ENCODE results near the gene TLCD2. TPM values are rescaled to one million over a fixed set of nuclear protein-coding genes. Genes with fewer than 3 reads are reported as not detected.

The TLCD2 gene
- total and polyA plus RNA-seq, 2 of the 13 experiments (the other 11 are each of a cell fraction or from before 2014, with no cell fraction given), result 0.90 to 1.1 TPM

DNA sequence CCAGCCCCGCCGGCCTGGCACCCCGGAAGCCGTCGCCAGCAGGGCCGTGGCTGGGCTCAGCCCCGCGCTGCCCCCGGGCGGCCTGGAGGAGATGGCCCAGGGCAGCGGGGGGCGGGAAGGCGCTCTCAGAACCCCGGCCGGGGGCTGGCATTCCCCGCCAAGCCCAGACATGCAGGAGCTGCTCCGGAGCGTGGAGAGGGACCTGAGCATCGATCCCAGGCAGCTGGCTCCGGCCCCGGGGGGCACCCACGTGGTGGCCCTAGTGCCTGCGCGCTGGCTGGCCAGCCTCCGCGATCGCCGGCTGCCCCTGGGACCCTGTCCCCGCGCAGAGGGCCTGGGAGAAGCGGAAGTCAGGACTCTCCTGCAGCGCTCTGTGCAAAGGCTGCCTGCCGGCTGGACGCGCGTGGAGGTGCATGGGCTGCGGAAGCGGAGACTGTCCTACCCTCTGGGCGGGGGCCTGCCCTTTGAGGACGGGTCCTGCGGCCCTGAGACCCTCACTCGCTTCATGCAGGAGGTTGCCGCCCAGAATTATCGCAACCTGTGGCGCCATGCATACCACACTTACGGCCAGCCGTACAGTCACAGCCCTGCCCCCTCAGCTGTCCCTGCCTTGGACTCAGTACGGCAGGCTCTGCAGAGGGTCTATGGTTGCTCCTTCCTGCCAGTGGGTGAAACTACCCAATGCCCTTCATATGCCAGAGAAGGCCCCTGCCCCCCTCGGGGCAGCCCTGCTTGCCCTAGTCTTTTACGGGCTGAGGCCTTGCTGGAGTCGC is 14.9 kb upstream of the TLCD2 start (continued):
- TF ChIP-seq ZFP41 (CRISPR knock-in tag; IDR thresholded peaks at IDR 0.05; ENCODE audit: borderline replicate concordance) (no peak), IRF2 (CRISPR knock-in tag; IDR thresholded peaks at IDR 0.05) (no peak), ZBTB8A (CRISPR knock-in tag; IDR thresholded peaks at IDR 0.05; ENCODE audit: borderline replicate concordance, low read depth) (no peak), HOXA9 (CRISPR knock-in tag; IDR thresholded peaks at IDR 0.05; ENCODE audit: borderline replicate concordance) (0 out of 2 replicates have a peak, but pooled peaks have one; percentile 51), MED13 (CRISPR knock-in tag; IDR thresholded peaks at IDR 0.05) (no peak), TEAD2 (CRISPR knock-in tag; IDR thresholded peaks at IDR 0.05) (0 out of 2 replicates have a peak, but pooled peaks have one; percentile 37), NONO (IDR thresholded peaks at IDR 0.05) (no peak), NONO (CRISPR knock-in tag; conservative IDR thresholded peaks at IDR 0.05) (peak; percentile 30), FOXA1 (IDR thresholded peaks at IDR 0.05) (no peak), FOXA1 (CRISPR knock-in tag; IDR thresholded peaks at IDR 0.05) (no peak), ONECUT2 (CRISPR knock-in tag; IDR thresholded peaks at IDR 0.05) (no peak), ZSCAN29 (CRISPR knock-in tag; conservative IDR thresholded peaks at IDR 0.05) (no peak), ZNF83 (CRISPR knock-in tag; IDR thresholded peaks at IDR 0.05; ENCODE audit: borderline replicate concordance) (no peak), ZNF782 (CRISPR knock-in tag; IDR thresholded peaks at IDR 0.05; ENCODE audit: borderline replicate concordance) (peak; percentile 38; the same call in 1 of the 2 replicates)
- TF ChIP-seq, protein P1, sequence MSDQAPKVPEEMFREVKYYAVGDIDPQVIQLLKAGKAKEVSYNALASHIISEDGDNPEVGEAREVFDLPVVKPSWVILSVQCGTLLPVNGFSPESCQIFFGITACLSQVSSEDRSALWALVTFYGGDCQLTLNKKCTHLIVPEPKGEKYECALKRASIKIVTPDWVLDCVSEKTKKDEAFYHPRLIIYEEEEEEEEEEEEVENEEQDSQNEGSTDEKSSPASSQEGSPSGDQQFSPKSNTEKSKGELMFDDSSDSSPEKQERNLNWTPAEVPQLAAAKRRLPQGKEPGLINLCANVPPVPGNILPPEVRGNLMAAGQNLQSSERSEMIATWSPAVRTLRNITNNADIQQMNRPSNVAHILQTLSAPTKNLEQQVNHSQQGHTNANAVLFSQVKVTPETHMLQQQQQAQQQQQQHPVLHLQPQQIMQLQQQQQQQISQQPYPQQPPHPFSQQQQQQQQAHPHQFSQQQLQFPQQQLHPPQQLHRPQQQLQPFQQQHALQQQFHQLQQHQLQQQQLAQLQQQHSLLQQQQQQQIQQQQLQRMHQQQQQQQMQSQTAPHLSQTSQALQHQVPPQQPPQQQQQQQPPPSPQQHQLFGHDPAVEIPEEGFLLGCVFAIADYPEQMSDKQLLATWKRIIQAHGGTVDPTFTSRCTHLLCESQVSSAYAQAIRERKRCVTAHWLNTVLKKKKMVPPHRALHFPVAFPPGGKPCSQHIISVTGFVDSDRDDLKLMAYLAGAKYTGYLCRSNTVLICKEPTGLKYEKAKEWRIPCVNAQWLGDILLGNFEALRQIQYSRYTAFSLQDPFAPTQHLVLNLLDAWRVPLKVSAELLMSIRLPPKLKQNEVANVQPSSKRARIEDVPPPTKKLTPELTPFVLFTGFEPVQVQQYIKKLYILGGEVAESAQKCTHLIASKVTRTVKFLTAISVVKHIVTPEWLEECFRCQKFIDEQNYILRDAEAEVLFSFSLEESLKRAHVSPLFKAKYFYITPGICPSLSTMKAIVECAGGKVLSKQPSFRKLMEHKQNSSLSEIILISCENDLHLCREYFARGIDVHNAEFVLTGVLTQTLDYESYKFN (CRISPR knock-in tag; conservative IDR thresholded peaks at IDR 0.05), result no peak
- TF ChIP-seq, protein P2, sequence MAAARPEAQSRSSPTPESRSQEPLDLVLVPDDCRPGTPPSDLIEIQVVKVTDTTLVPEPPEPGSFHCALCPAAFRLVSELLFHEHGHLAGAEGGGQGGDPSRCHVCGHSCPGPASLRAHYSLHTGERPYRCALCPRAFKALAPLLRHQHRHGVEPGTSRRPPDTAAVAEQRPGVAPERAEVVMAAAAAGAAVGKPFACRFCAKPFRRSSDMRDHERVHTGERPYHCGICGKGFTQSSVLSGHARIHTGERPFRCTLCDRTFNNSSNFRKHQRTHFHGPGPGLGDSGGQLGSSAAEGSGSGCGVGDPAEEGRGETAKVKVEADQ (CRISPR knock-in tag; IDR thresholded peaks at IDR 0.05; ENCODE audit: borderline replicate concordance), result peak; percentile 58; the same call in 1 of the 2 replicates
- TF ChIP-seq, protein P3, sequence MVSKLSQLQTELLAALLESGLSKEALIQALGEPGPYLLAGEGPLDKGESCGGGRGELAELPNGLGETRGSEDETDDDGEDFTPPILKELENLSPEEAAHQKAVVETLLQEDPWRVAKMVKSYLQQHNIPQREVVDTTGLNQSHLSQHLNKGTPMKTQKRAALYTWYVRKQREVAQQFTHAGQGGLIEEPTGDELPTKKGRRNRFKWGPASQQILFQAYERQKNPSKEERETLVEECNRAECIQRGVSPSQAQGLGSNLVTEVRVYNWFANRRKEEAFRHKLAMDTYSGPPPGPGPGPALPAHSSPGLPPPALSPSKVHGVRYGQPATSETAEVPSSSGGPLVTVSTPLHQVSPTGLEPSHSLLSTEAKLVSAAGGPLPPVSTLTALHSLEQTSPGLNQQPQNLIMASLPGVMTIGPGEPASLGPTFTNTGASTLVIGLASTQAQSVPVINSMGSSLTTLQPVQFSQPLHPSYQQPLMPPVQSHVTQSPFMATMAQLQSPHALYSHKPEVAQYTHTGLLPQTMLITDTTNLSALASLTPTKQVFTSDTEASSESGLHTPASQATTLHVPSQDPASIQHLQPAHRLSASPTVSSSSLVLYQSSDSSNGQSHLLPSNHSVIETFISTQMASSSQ (IDR thresholded peaks at IDR 0.05; ENCODE audit: low read depth), result no peak
- TF ChIP-seq, protein P3 (CRISPR knock-in tag; IDR thresholded peaks at IDR 0.05; ENCODE audit: borderline replicate concordance), result peak; percentile 42; the same call in 1 of the 2 replicates

Measured in HepG2 (cell line).